MM.1S (cell line): Measurements from ENCODE around the gene RAB11FIP4.

Experiments
- EZH2 ChIP-seq: fragments of 300-600 bp; sonication (generic); optimal IDR thresholded peaks from 2 replicates; pipeline ENCODE3; 2017; ENCODE audit warnings: low read depth, mild to moderate bottlenecking, antibody characterized with exemption, low read length, mixed read lengths
- EZH2phosphoT487 ChIP-seq: fragments of 300-600 bp; sonication (generic); IDR thresholded peaks from 2 replicates; pipeline ENCODE4 v1.6.1; 2018; ENCODE audit warnings: antibody characterized with exemption, low read length
- TF ChIP-seq, protein P1 (sequence below): fragments of 300-600 bp; sonication (generic); IDR thresholded peaks from 2 replicates; pipeline ENCODE4 v1.5.1; 2016; ENCODE audit warnings: antibody characterized with exemption, low read length, mixed read lengths

DNA sequence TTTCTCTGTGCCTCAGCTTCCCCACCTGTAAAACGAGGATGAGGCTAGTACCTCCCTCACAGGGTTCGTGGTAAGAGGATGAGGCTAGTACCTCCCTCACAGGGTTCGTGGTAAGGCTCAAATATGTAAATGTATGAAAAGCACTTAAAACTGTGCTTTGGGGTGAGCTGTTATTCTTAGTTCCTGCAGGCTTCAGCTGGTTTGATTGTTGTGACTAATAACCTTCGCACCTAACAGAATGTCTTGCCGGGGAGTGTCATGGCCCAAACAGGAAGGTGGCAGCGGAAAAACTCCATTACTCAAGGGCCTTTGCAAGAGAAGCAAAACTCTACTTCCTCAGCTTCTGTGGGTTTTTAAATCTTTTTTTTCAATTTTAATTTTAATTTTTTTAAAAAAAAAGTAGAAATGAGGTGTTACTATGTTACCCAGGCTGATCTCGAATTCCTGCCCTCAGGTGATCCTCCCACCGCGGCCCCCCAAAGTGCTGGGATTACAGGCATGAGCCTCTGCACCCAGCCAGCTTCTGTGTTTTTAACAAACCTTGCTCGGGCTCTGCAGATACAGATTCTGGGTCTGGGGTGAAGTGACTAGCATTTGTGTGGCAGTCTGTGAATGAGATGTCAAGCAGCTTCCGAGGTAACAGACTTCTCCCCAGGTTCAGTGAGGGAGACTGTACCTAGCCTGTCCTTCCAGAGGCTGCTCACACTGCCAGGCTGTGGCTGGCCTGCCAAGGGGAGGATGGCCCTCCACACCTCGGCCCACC, 103.0 kb downstream of the RAB11FIP4 start:
- TF ChIP-seq, protein P1, sequence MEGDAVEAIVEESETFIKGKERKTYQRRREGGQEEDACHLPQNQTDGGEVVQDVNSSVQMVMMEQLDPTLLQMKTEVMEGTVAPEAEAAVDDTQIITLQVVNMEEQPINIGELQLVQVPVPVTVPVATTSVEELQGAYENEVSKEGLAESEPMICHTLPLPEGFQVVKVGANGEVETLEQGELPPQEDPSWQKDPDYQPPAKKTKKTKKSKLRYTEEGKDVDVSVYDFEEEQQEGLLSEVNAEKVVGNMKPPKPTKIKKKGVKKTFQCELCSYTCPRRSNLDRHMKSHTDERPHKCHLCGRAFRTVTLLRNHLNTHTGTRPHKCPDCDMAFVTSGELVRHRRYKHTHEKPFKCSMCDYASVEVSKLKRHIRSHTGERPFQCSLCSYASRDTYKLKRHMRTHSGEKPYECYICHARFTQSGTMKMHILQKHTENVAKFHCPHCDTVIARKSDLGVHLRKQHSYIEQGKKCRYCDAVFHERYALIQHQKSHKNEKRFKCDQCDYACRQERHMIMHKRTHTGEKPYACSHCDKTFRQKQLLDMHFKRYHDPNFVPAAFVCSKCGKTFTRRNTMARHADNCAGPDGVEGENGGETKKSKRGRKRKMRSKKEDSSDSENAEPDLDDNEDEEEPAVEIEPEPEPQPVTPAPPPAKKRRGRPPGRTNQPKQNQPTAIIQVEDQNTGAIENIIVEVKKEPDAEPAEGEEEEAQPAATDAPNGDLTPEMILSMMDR = no peak
- no peak for TF ChIP-seq EZH2
- TF ChIP-seq EZH2phosphoT487 = no peak
